GM19438 (cell line): Measurements from ENCODE around the gene MRPL2.
"Not testable (repeated sequence)": the region's sequence is repeated elsewhere in the genome, so short reads cannot be mapped to it uniquely, and the experiment has no call there.

Source experiments
- ATAC-seq: cut with Tn5 transposase; IDR thresholded peaks from one replicate; pipeline ENCODE4 v1.9.1; 2021; ENCODE audit warnings: low read depth; ENCODE audit not compliant: unreplicated experiment

The MRPL2 gene

DNA sequence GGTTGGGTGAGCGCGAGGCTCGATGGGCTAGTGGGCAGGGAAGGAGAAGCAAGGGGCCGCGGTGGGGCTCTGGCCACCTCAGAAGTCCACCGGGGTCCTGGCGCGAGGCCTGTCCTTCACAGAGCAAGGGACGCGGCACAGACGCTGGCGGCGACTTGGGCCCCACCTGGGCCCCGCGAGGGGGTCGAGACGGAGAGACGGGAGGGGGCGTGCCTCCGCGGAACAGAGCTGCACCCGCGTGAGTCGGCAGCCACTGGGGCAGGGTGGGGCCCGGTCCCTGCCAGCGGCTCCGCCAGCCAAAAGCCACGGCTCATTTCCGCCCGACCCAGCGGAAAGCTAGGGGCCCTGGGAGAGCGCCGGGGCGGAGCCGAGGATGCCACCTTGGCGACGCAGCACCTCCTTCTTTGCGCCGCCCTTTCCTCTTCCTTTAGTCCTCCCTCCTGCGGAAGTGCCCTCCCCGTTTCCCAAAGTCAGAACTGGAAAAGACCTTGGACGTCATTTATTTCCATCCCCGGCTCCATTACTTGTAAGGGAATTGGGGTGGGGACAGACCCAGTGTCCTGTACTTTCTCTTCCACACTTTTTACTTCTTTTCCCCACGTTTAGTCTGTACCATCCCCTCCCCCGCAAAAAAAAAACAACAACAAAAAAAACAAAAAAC lies 5.6 kb downstream of the MRPL2 start, which contains the start of gene CUL7:
TSS of gene CUL7 (minus strand) at position 307 of the 661 bp plus-strand sequence. CDS start 1,063 bp downstream, outside the sequence.
- peak; percentile 87 for ATAC-seq

- ATAC-seq, result peak; percentile 34
Measured at GRCh38 chr6:43052842-43053544, 6.2 kb downstream of the MRPL2 start.

GRCh38 chr6:43052225-43052841 lies 6.9 kb downstream of the MRPL2 start:
- ATAC-seq, result no peak

DNA sequence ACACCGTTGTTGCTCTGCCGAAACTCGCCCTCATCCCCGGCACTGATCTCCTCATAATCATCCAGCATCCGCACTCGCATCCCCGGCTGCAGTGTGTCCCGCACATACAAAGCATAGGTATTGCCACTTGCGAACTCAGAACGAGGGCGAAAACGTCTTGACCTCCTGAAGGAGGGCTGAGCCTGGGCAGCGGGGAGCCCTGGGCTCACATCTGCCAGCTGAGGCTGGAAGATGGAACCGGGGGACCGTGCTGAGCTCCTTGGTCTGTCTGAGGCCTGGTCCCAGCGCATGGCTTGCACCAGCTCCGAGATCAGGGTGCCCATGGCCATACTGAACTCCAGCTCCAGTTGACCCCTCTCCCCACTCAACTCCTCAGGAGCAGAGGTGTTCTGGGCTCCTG lies 8.3 kb downstream of the MRPL2 start:
- no peak for ATAC-seq

- no peak for ATAC-seq
Measured at GRCh38 chr6:43047998-43048397, 11.2 kb downstream of the MRPL2 start.

GRCh38 chr6:43045371-43045930 lies 13.8 kb downstream of the MRPL2 start:
- ATAC-seq, result no peak

- ATAC-seq, result no peak
Measured at GRCh38 chr6:43043310-43043709, 15.9 kb downstream of the MRPL2 start.

GRCh38 chr6:43041475-43041874 lies 17.8 kb downstream of the MRPL2 start:
- ATAC-seq, result not testable (repeated sequence)

GRCh38 chr6:43040542-43041257 lies 18.5 kb downstream of the MRPL2 start:
- no peak for ATAC-seq

DNA sequence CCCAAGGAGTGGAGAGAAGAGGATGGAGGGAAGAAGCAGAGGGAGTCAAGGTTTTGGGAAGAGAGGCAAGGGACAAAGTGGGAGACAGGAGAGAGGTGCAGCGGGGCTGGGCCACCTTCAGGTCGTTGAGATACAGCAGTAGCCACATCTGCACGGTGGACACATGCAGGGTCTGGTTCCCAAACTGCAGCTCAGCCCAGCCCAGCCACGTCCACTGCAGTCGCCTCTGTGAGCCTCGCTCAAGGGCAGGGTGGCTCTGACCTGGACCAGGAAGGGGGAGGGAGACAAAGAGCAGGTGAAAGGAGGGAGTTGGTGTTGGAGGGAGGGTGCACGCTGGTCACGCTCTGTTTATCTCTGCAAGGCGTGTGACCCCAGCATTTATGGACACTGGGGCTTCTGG lies 20.5 kb downstream of the MRPL2 start:
- ATAC-seq, result no peak

DNA sequence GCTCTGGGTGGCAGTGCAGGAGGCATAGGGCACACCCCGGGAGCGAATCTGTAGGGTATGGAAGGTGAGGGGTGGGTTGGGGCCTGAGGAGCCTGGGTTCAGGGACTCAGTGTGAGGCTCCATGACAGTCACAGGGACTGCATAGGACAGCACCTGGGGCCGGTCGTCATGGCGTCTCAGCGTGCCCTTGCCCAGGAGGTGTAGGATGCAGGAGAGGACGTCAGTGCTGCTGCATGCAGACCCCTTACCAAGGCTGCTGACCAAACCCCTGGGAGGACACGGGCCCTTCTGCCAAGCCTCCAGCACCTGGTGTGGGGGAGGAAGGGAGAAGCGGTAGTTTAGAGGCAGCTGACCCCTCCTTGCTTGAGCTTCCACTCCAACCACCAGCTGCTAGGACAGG lies 21.5 kb downstream of the MRPL2 start:
- no peak for ATAC-seq

DNA sequence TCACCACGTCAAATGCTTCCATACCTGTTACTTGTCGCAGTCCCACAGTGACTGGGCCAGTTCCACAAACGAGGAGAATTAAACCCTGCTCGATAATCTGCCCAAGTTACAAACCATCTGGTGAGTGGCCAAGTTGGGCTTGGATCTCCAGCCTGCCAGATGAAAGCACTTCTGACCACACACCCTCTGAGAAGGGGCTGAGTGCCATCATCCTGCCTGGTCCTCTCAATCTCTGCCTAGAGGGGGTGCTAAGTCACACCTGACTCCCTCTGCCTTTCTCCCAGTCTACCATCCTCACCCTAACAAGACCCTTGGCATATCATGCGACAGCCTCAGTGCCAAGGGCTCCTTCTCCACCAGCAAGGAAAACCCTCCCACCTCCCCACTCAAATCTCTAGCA lies 22.0 kb downstream of the MRPL2 start:
- ATAC-seq, result no peak

- no peak for ATAC-seq
Measured at GRCh38 chr6:43036712-43037111, 22.5 kb downstream of the MRPL2 start.

DNA sequence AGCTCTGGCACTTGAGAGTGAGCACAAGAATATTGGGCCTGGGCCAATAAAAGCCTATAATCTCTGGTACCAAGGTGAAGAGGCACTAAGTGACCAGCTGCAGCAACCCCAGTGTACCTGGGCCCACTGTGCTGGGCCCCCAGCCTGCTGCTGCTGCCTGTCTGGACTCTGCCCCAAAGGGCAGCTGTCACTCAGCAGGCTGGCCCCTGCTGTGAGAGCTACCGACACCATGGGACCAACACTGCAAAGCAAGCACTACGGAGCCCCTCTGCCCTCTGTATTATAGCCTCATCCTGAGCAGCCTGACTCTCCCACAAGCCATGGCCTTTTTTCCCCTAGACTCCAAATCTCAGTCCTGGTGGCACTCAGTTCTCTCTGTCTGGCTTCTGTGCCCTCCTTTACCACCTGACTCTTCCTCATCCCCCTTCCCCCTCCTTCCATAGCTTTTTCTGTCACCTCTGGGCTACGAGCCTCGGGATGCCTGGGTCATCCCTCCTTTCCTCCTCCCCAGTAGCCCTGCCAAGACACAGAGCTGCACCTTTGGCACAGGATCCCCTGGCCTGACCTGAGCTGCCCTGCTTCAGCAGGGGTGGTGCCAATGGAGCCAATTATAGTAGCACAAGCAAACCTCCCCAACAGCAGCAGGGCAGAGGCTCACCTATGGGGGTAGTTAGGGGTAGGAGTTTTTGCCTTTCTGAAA lies 23.6 kb downstream of the MRPL2 start:
- no peak for ATAC-seq

DNA sequence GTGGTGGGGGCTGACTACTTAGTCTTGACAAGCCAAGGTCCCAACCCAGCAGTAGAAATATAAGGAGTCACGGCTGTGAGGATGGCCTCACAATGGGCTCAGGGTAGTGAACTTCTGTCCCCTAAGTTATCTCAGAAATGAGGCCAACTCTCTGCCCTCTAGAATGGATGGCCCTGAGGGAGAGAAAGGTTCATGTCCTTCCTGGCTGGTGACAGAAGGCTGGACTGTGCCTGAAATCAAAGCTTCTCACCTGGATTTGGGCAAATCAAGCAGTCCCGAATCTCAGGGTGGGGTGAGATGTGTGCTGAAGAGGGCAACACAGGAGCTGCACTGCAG lies 25.1 kb downstream of the MRPL2 start:
- ATAC-seq, result no peak

- ATAC-seq, result no peak
Measured at GRCh38 chr6:43033496-43034189, 25.6 kb downstream of the MRPL2 start.

- no peak for ATAC-seq
Measured at GRCh38 chr6:43032326-43032725, 26.9 kb downstream of the MRPL2 start.

- ATAC-seq, result no peak
Measured at GRCh38 chr6:43029120-43029519, 30.1 kb downstream of the MRPL2 start.

DNA sequence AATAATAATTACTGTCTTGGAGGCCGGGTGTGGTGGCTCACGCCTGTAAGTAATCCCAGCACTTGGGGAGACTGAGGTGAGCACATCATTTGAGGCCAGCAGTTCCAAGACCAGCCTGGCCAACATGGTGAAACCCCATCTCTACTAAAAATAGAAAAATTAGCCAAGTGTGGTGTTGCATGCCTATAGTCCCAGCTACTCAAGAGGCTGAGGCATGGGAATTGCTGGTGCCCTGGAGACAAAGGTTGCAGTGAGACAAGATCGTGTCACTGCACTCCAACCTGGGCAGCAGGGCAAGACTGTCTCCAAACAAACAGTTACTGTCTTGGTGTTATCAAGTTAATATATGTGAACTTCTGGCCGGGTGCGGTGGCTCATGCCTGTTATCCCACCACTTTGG lies 32.9 kb downstream of the MRPL2 start:
- ATAC-seq, result no peak

DNA sequence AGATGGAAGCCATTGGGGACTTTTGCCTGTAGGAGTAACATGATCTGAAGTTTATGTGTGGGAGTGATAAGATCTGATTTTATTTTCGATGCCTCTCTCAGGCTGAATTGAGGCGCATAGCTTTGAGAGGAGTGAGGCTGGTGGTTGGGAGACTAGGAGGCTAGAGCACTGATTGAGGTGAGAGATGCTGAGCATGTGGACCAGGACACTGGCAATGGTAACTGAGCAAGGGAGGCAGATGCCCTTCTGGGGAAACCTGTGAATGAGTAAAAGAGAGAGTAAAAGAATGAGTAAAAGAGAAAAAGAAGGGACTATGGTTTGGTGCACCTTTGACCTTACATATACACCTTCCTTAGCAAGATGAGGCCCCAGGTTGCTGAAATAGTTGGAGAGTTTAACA lies 34.8 kb downstream of the MRPL2 start:
- ATAC-seq, result no peak
